Kidney epithelial cell (primary cell): ENCODE measurements around the gene CLK4. TPM values are rescaled to one million over a fixed set of nuclear protein-coding genes. Genes with fewer than 3 reads are reported as not detected.

ENCODE experiments used
- DNase-seq: peaks from one replicate; pipeline ENCODE4 v3.0.0-alpha.2; 2010; ENCODE audit warnings: low read depth
- H3K27me3 ChIP-seq: 2 replicates; pipeline ENCODE4 v1.6.0; 2011; ENCODE audit warnings: low read length; ENCODE audit not compliant: control insufficient read depth, insufficient read depth
- H3K36me3 ChIP-seq: 2 replicates; pipeline ENCODE4 v1.5.1; 2011; ENCODE audit warnings: low read length; ENCODE audit not compliant: control insufficient read depth, insufficient read depth
- H3K4me3 ChIP-seq: 2 replicates; pipeline ENCODE4 v1.5.1; 2011; ENCODE audit warnings: low read depth, mild to moderate bottlenecking, control low read depth, low read length
- total RNA-seq: library from RNA; depleted of rRNA; stranded (reverse); fragments of >200 nt; gene quantifications from 2 replicates; pipeline ENCODE4 v1.2.3, GENCODE V29; 2015
- TF ChIP-seq, protein P1 (sequence below): IDR thresholded peaks from 2 replicates; pipeline ENCODE4 v1.5.1; 2011; ENCODE audit warnings: mild to moderate bottlenecking, moderate library complexity, low read length, control low read depth, inconsistent platforms; ENCODE audit not compliant: insufficient read depth, poor library complexity, severe bottlenecking

Gene CLK4
- total RNA-seq, 1 donor from 2014 or later: 7.1 TPM

DNA sequence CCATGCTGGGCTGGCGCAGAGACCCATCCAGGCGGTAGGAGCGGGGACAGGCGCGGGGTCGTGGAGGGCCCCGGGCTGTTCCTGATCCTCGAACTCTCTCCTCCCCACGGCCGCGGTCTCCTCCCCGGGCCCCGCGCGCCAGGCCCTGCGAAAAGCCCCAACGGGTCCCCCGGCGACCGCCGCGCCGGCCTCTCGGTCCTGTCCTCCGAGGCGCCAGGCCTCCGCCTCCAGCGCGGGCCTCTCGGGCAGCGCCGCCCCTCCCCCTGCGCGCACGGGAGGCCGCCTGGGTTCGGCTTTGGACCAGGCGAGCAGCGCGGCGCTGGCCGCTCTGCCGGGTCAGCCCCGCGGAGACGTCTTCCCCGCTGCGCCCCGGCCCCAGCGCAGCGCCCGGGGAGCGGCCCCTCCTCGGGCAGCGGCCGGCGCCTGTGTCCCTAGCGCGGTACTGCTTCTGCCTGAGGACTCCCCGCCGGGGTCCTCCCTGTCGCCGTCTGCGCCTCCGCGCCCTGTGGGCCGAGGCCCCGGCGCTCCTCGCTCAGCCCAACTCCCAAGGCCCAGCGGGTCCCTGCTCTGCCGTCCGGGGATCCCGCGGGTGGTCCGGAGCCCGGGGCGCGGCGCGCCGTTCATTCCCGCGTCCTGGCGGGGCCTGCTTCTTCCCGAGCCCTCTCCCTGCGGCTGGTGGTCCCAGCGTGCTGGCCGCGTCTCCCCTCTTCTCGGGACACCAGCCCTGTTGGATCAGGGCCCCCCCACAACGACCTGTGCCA, 50.1 kb downstream of the CLK4 start:
- TF ChIP-seq, protein P1, sequence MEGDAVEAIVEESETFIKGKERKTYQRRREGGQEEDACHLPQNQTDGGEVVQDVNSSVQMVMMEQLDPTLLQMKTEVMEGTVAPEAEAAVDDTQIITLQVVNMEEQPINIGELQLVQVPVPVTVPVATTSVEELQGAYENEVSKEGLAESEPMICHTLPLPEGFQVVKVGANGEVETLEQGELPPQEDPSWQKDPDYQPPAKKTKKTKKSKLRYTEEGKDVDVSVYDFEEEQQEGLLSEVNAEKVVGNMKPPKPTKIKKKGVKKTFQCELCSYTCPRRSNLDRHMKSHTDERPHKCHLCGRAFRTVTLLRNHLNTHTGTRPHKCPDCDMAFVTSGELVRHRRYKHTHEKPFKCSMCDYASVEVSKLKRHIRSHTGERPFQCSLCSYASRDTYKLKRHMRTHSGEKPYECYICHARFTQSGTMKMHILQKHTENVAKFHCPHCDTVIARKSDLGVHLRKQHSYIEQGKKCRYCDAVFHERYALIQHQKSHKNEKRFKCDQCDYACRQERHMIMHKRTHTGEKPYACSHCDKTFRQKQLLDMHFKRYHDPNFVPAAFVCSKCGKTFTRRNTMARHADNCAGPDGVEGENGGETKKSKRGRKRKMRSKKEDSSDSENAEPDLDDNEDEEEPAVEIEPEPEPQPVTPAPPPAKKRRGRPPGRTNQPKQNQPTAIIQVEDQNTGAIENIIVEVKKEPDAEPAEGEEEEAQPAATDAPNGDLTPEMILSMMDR: no peak
- H3K27me3 ChIP-seq: peaks cover 27% of the 10 kb centered on the region
- DNase-seq: no peak
- no peak overlapping the region for H3K4me3 ChIP-seq
- no peaks in the 10 kb centered on the region for H3K36me3 ChIP-seq

DNA sequence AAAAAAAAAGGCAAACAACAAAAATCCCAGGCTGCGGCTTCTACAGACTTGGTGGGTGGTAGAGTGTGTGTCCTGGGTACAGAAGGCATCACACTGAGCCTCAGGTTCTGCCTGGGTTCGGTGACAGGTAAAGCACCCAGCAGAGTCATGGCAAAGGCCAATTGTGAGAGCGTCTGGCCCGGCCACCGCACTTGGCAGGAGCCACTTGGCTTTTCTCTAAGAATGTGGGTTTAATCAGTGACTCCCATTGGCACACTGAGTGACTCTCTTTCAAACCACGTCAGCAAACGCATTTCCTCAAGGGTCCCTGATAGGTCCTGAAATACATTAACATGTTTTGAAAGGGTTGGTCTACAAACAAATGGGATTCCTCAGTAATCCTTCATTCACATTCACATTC, 53.6 kb downstream of the CLK4 start:
- TF ChIP-seq, protein P1: no peak

DNA sequence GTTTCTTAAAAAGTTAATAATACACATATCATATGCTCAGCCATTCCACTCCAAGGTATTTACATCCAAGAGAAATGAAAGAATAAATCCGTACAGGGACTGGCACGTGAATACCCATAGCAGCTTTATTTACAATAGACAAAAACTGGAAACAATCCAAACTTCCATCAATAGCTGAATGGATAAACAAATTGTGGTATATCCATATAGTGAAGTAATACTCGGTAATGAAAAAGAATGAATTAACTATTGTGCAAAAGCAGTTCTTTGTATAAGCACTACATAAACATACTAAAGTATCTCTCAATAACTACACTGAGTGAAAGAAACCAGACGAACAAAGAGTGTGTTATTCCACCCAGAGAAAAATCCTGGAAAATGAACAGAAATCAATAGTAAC, 54.2 kb downstream of the CLK4 start:
- TF ChIP-seq, protein P1: no peak
- peaks cover 25% of the 10 kb centered on the region for H3K27me3 ChIP-seq
- no peak for DNase-seq

More for the DNA sequence above, 53.6 kb downstream of the CLK4 start:
- Histone ChIP-seq H3K4me3 (no peak overlapping the region), H3K36me3 (no peaks in the 10 kb centered on the region), H3K27me3 (peaks cover 27% of the 10 kb centered on the region)
- no peak for DNase-seq

DNA sequence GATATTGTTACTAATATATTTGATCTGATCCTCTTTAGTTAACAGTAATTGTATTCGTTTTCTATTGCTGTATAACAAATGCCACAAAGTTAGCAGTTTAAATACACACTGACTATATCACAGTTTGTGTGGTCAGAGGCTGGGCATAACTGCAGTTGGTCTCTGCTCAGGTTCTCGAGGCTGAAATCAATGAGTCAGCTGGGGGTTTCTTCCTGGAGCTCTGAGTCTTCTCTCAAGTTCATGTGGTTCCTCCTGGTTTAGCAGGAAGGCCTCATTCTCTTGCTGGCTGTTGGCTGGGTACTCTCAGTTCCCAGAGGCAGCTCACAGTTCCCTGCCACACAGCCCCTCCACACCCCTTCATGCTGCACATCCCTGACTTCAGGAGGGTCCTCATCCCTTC, 57.4 kb downstream of the CLK4 start:
- TF ChIP-seq, protein P1: no peak
- no peak for DNase-seq

More for the DNA sequence above, 54.2 kb downstream of the CLK4 start:
- no peaks in the 10 kb centered on the region for H3K36me3 ChIP-seq
- H3K4me3 ChIP-seq: no peak overlapping the region

DNA sequence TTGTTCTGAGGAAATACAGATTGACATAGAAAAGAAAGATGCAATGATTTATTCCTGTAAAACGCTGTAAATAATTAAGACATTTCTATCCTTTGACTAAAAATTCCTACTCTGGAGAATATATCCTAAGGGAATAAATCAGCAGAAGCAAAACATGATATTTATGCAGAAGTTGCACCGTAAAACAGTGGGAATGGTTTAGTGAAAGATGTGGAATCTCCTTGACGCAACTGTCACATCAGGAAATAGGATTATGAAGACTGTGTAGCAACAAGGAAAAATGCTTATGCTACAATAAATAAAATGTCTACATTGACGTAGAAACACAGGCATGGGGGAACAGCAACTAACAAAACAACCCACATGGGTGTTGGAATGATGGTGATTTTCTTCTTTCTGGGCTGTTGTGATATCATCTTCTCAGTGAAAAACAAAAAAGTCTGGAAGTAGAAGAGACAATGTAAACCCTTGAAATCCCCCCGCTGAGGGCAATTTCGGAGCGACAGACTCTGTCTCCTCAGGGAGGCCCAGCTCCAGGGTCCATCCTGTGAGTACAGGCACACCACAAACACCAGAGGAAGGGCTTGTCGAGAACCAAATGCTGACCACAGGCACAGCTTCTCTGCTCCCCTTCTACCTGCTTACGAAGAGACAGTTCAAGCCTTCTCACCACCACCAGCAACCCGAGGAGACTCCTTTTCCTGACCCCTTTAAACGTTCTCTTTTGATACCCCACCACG, 61.9 kb downstream of the CLK4 start:
- H3K27me3 ChIP-seq: no peaks in the 10 kb centered on the region
- no peak for DNase-seq
- H3K4me3 ChIP-seq: no peak overlapping the region
- H3K36me3 ChIP-seq: no peaks in the 10 kb centered on the region
- TF ChIP-seq, protein P1: no peak

More for the DNA sequence above, 57.4 kb downstream of the CLK4 start:
- H3K36me3 ChIP-seq: no peaks in the 10 kb centered on the region
- H3K4me3 ChIP-seq: no peak overlapping the region
- no peaks in the 10 kb centered on the region for H3K27me3 ChIP-seq
